Activated T-helper 2 cell treated with anti-CD3 and anti-CD28 coated beads, Interferon-gamma antibody, Interleukin-2, Interleukin-4, amounts not matched to agents 10 μg/mL and 5 μg/mL and 100 μg/mL, durations not matched to agents 14 hours and 24 hours and 36 hours (primary cell): ENCODE results near the gene GRM1. TPM values are rescaled to one million over a fixed set of nuclear protein-coding genes. Genes with fewer than 3 reads are reported as not detected.

Source experiments
- DNase-seq: peaks from one replicate; pipeline ENCODE4 v3.0.0; 2021; ENCODE audit warnings: low spot score
- H3K27ac Mint-ChIP-seq: one replicate; pipeline ENCODE4 v1.8.0; 2021; ENCODE audit warnings: mixed read lengths
- H3K27me3 Mint-ChIP-seq: one replicate; pipeline ENCODE4 v1.8.0; 2021; ENCODE audit warnings: low read depth, mixed read lengths
- H3K36me3 Mint-ChIP-seq: one replicate; pipeline ENCODE4 v1.8.0; 2021; ENCODE audit warnings: low read depth, mixed read lengths
- H3K4me1 Mint-ChIP-seq: one replicate; pipeline ENCODE4 v1.8.0; 2021; ENCODE audit warnings: low read depth, mixed read lengths
- H3K4me3 Mint-ChIP-seq: one replicate; pipeline ENCODE4 v1.8.0; 2021; ENCODE audit warnings: low read depth, mild to moderate bottlenecking, moderate library complexity, mixed read lengths
- H3K9me3 Mint-ChIP-seq: one replicate; pipeline ENCODE4 v1.8.0; 2021; ENCODE audit warnings: mixed read lengths
- intact Hi-C: fragments of 100-400 bp; cut with micrococcal nuclease; formaldehyde crosslinking; loops from one replicate; pipeline ENCODE4 v1.15.1; 2023
- total RNA-seq: library from RNA; stranded (reverse); gene quantifications from 2 replicates; pipeline ENCODE4 v1.2.3, GENCODE V29; 2022

Gene GRM1
- total RNA-seq, 1 donor from 2014 or later: not detected

GRCh38 chr6:146056506-146056905 lies 27.6 kb downstream of the GRM1 start:
- H3K27me3 Mint-ChIP-seq: no peaks in the 10 kb centered on the region
- no peak overlapping the region for H3K4me3 Mint-ChIP-seq
- no peak for DNase-seq
- no peaks in the 10 kb centered on the region for H3K9me3 Mint-ChIP-seq
- H3K36me3 Mint-ChIP-seq: no peaks in the 10 kb centered on the region
- no peaks in the 10 kb centered on the region for H3K4me1 Mint-ChIP-seq
- intact Hi-C loops: no loop called here
- H3K27ac Mint-ChIP-seq: no peak overlapping the region

- Mint-ChIP-seq H3K4me3 (no peak overlapping the region), H3K4me1 (no peaks in the 10 kb centered on the region), H3K9me3 (no peaks in the 10 kb centered on the region), H3K36me3 (no peaks in the 10 kb centered on the region), H3K27me3 (no peaks in the 10 kb centered on the region), H3K27ac (no peak overlapping the region)
- no peak for DNase-seq
- intact Hi-C loops: no loop called here
Observed at GRCh38 chr6:146065690-146066089, 36.8 kb downstream of the GRM1 start.

GRCh38 chr6:146066506-146066905 lies 37.6 kb downstream of the GRM1 start:
- Mint-ChIP-seq H3K9me3 (no peaks in the 10 kb centered on the region), H3K27ac (no peak overlapping the region), H3K4me1 (no peaks in the 10 kb centered on the region), H3K27me3 (no peaks in the 10 kb centered on the region), H3K4me3 (no peak overlapping the region), H3K36me3 (no peaks in the 10 kb centered on the region)
- intact Hi-C loops: no loop called here
- no peak for DNase-seq

GRCh38 chr6:146071781-146072180 lies 42.9 kb downstream of the GRM1 start:
- Mint-ChIP-seq H3K4me3 (no peak overlapping the region), H3K27me3 (no peaks in the 10 kb centered on the region), H3K4me1 (no peaks in the 10 kb centered on the region), H3K27ac (no peak overlapping the region), H3K36me3 (no peaks in the 10 kb centered on the region), H3K9me3 (no peaks in the 10 kb centered on the region)
- no peak for DNase-seq
- intact Hi-C loops: no loop called here

- H3K27ac Mint-ChIP-seq: no peak overlapping the region
- H3K36me3 Mint-ChIP-seq: no peaks in the 10 kb centered on the region
- H3K4me1 Mint-ChIP-seq: no peaks in the 10 kb centered on the region
- no peaks in the 10 kb centered on the region for H3K27me3 Mint-ChIP-seq
- no peaks in the 10 kb centered on the region for H3K9me3 Mint-ChIP-seq
- intact Hi-C loops: no loop called here
- no peak overlapping the region for H3K4me3 Mint-ChIP-seq
- no peak for DNase-seq
Observed at GRCh38 chr6:146077992-146078391, 49.1 kb downstream of the GRM1 start.

GRCh38 chr6:146087386-146087785 lies 58.5 kb downstream of the GRM1 start:
- Mint-ChIP-seq H3K27me3 (no peaks in the 10 kb centered on the region), H3K9me3 (no peaks in the 10 kb centered on the region), H3K27ac (no peak overlapping the region), H3K36me3 (no peaks in the 10 kb centered on the region), H3K4me3 (no peak overlapping the region), H3K4me1 (no peaks in the 10 kb centered on the region)
- intact Hi-C loops: no loop called here
- no peak for DNase-seq

GRCh38 chr6:146090474-146090873 lies 61.6 kb downstream of the GRM1 start:
- DNase-seq: no peak
- no peak overlapping the region for H3K4me3 Mint-ChIP-seq
- no peaks in the 10 kb centered on the region for H3K27me3 Mint-ChIP-seq
- no peaks in the 10 kb centered on the region for H3K4me1 Mint-ChIP-seq
- no peaks in the 10 kb centered on the region for H3K9me3 Mint-ChIP-seq
- no peak overlapping the region for H3K27ac Mint-ChIP-seq
- intact Hi-C loops: no loop called here
- H3K36me3 Mint-ChIP-seq: no peaks in the 10 kb centered on the region

- Mint-ChIP-seq H3K27ac (no peak overlapping the region), H3K9me3 (no peaks in the 10 kb centered on the region), H3K4me1 (no peaks in the 10 kb centered on the region), H3K36me3 (no peaks in the 10 kb centered on the region), H3K4me3 (no peak overlapping the region), H3K27me3 (no peaks in the 10 kb centered on the region)
- no peak for DNase-seq
- intact Hi-C loops: no loop called here
Observed at GRCh38 chr6:146092961-146093686, 64.3 kb downstream of the GRM1 start.

- no peaks in the 10 kb centered on the region for H3K36me3 Mint-ChIP-seq
- intact Hi-C loops: no loop called here
- H3K27me3 Mint-ChIP-seq: no peaks in the 10 kb centered on the region
Observed at GRCh38 chr6:146095481-146095880, 66.6 kb downstream of the GRM1 start.

GRCh38 chr6:146097586-146097985 lies 68.7 kb downstream of the GRM1 start:
- Mint-ChIP-seq H3K9me3 (no peaks in the 10 kb centered on the region), H3K4me3 (no peak overlapping the region), H3K4me1 (no peaks in the 10 kb centered on the region), H3K27ac (no peak overlapping the region), H3K36me3 (no peaks in the 10 kb centered on the region), H3K27me3 (no peaks in the 10 kb centered on the region)
- intact Hi-C loops: no loop called here
- no peak for DNase-seq

More at GRCh38 chr6:146095481-146095880, 66.6 kb downstream of the GRM1 start:
- Mint-ChIP-seq H3K4me1 (no peaks in the 10 kb centered on the region), H3K27ac (no peak overlapping the region), H3K4me3 (no peak overlapping the region), H3K9me3 (no peaks in the 10 kb centered on the region)
- no peak for DNase-seq

GRCh38 chr6:146100776-146101175 lies 71.9 kb downstream of the GRM1 start:
- H3K36me3 Mint-ChIP-seq: no peaks in the 10 kb centered on the region
- no peak for DNase-seq
- intact Hi-C loops: no loop called here
- H3K4me1 Mint-ChIP-seq: no peaks in the 10 kb centered on the region
- H3K27ac Mint-ChIP-seq: no peak overlapping the region
- H3K4me3 Mint-ChIP-seq: no peak overlapping the region
- H3K27me3 Mint-ChIP-seq: no peaks in the 10 kb centered on the region
- H3K9me3 Mint-ChIP-seq: no peaks in the 10 kb centered on the region

GRCh38 chr6:146103416-146104072 lies 74.7 kb downstream of the GRM1 start:
- H3K27me3 Mint-ChIP-seq: no peaks in the 10 kb centered on the region
- no peaks in the 10 kb centered on the region for H3K9me3 Mint-ChIP-seq
- H3K4me1 Mint-ChIP-seq: no peaks in the 10 kb centered on the region
- no peak overlapping the region for H3K4me3 Mint-ChIP-seq
- no peaks in the 10 kb centered on the region for H3K36me3 Mint-ChIP-seq
- intact Hi-C loops: no loop called here
- no peak for DNase-seq
- H3K27ac Mint-ChIP-seq: no peak overlapping the region

GRCh38 chr6:146106532-146106931 lies 77.7 kb downstream of the GRM1 start:
- H3K36me3 Mint-ChIP-seq: no peaks in the 10 kb centered on the region
- no peaks in the 10 kb centered on the region for H3K27me3 Mint-ChIP-seq
- intact Hi-C loops: no loop called here
- no peaks in the 10 kb centered on the region for H3K9me3 Mint-ChIP-seq
- H3K27ac Mint-ChIP-seq: no peak overlapping the region
- DNase-seq: no peak
- no peaks in the 10 kb centered on the region for H3K4me1 Mint-ChIP-seq
- H3K4me3 Mint-ChIP-seq: no peak overlapping the region
